ENCODE measurements around the gene HDGFL2.

- TF ChIP-seq POLR2A (IDR thresholded peaks at IDR 0.05; ENCODE audit: low read depth, low read length) = no peak
- TF ChIP-seq POLR2AphosphoS5 (IDR thresholded peaks at IDR 0.05; ENCODE audit: low read depth, low read length) = no peak
Measured at GRCh38 chr19:4423416-4424126, 48.5 kb upstream of the HDGFL2 start.

Data from GM12891 (cell line).